Ascending aorta (tissue), 2 donors: ENCODE results near the gene EYA4. TPM values are rescaled to one million over a fixed set of nuclear protein-coding genes. Genes with fewer than 3 reads are reported as not detected.

ENCODE experiments used
- DNase-seq, 2 donors: peaks; one replicate each; pipeline ENCODE4 v3.0.0-alpha.2; 2019; ENCODE audit warnings: low spot score in 2 of 2
- H3K27ac ChIP-seq, 2 donors: fragments of 200-600 bp; sonication (generic); one replicate each; pipeline ENCODE4 v1.5.1; 2016 to 2017; ENCODE audit warnings: mild to moderate bottlenecking in 1 of 2
- H3K27me3 ChIP-seq: fragments of 200-600 bp; sonication (generic); one replicate; pipeline ENCODE4 v1.5.1; 2017
- H3K36me3 ChIP-seq, 2 donors: fragments of 200-600 bp; sonication (generic); one replicate each; pipeline ENCODE4 v1.5.1; 2016
- H3K4me1 ChIP-seq, 2 donors: fragments of 200-600 bp; sonication (generic); one replicate each; pipeline ENCODE4 v1.5.1; 2016 to 2017; ENCODE audit warnings: mild to moderate bottlenecking in 1 of 2
- H3K4me3 ChIP-seq, 2 donors: fragments of 200-600 bp; sonication (generic); one replicate each; pipeline ENCODE4 v1.5.1; 2016 to 2017; ENCODE audit warnings: mild to moderate bottlenecking in 1 of 2
- H3K9me3 ChIP-seq, 2 donors: fragments of 200-600 bp; sonication (generic); one replicate each; pipeline ENCODE4 v1.5.1; 2016
- intact Hi-C: fragments of 100-400 bp; cut with DNase I; formaldehyde crosslinking; loops from one replicate; pipeline ENCODE4 v1.15.1; 2023
- total RNA-seq: library from RNA; depleted of rRNA; stranded (reverse); fragments of >200 nt; gene quantifications from one replicate; pipeline ENCODE4 v1.1.0, GENCODE V29; 2016
- TF ChIP-seq, protein P1 (sequence below), 3 experiments: fragments of 200-600 bp in 2 of 3; fragments of 450-650 bp in 1 of 3; sonication (generic) in 2 of 3; IDR thresholded peaks; one replicate each; pipeline ENCODE4 v1.5.1; 2016 to 2019; ENCODE audit warnings: antibody characterized with exemption in 3 of 3, mild to moderate bottlenecking in 1 of 3, moderate library complexity in 1 of 3

EYA4 gene
- total RNA-seq, 1 donor from 2014 or later, result 6.2 TPM

DNA sequence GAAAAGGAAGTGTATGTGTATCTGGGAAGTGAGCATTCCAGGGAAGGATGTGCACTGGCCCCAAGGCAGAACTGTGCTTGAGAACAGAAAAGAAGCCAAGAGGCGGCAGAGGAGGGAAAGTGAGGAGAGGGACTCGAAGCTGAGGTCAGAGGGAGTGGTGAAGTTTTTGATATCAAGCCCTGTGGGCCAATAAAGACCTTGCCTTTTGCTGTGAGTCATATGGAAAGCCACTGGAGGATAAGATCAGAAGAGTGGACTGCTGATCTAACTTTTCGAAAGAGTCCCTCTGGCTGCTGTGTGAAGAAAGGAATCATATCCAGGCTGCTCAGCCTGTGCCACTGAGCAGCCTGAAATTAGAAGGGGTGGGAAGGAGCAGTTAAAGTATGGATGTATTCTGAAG lies 99.4 kb downstream of the EYA4 start:
- Histone ChIP-seq H3K36me3 (no peaks in the 10 kb centered on the region), H3K4me1 (no peaks in the 10 kb centered on the region), H3K27ac (no peak overlapping the region), H3K27me3 (no peaks in the 10 kb centered on the region), H3K4me3 (no peak overlapping the region), H3K9me3 (no peaks in the 10 kb centered on the region)
- intact Hi-C loops, result no loop called here
- TF ChIP-seq, protein P1, sequence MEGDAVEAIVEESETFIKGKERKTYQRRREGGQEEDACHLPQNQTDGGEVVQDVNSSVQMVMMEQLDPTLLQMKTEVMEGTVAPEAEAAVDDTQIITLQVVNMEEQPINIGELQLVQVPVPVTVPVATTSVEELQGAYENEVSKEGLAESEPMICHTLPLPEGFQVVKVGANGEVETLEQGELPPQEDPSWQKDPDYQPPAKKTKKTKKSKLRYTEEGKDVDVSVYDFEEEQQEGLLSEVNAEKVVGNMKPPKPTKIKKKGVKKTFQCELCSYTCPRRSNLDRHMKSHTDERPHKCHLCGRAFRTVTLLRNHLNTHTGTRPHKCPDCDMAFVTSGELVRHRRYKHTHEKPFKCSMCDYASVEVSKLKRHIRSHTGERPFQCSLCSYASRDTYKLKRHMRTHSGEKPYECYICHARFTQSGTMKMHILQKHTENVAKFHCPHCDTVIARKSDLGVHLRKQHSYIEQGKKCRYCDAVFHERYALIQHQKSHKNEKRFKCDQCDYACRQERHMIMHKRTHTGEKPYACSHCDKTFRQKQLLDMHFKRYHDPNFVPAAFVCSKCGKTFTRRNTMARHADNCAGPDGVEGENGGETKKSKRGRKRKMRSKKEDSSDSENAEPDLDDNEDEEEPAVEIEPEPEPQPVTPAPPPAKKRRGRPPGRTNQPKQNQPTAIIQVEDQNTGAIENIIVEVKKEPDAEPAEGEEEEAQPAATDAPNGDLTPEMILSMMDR (IDR thresholded peaks at IDR 0.05), result no peak
- no peak for DNase-seq

DNA sequence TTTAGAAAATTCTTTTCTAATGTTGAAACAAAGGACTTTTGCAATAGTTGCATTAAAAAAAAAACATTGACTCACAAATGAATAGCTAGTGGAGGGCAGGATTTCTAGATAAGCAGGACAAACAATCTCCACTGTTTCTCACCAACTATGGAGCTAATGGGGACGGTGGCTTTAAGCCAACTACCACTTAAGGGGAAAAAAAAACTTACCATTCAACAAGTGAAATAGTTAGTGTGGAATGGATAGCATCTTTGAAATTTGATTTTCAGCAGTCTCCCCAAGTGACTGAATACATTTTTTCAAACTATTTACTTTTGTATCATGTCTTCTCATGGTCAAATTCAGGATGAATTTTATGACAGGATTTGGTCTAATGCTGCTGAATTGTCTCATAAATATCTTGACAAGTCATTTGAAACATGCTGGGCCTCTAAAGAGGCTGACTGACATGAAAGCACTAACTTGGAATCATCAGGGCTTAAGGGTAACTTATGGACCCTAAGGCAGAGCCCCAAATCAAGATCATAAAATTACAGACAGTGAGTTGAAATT lies 100.5 kb downstream of the EYA4 start:
- Histone ChIP-seq H3K9me3 (no peaks in the 10 kb centered on the region), H3K4me1 (no peaks in the 10 kb centered on the region), H3K36me3 (no peaks in the 10 kb centered on the region), H3K27me3 (no peaks in the 10 kb centered on the region), H3K4me3 (no peak overlapping the region), H3K27ac (no peak overlapping the region)
- TF ChIP-seq, protein P1 (IDR thresholded peaks at IDR 0.05), result no peak
- intact Hi-C loops, result no loop called here
- DNase-seq, result no peak

DNA sequence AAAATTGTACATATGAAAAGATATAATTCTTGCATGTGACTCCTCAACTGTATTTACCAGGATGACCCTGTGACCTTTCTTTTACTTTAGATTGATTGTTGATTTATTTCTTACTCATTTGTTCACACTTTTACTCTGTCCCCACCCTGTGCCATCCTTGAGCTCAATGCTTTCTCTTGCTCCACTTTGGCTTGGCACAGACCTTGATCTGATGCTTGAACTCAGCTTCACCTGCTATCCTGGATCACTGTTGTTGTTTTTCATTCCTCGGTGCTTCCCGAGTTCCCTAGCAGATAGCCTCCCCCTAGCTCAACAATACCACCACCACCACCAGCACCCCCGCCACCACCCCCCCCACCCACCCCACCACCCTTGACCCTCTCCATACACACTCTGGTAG lies 102.1 kb downstream of the EYA4 start:
- H3K36me3 ChIP-seq, result no peaks in the 10 kb centered on the region
- no peak overlapping the region for H3K27ac ChIP-seq
- DNase-seq, result no peak
- intact Hi-C loops, result no loop called here
- TF ChIP-seq, protein P1 (IDR thresholded peaks at IDR 0.05), result no peak
- H3K27me3 ChIP-seq, result no peaks in the 10 kb centered on the region
- no peaks in the 10 kb centered on the region for H3K9me3 ChIP-seq
- H3K4me3 ChIP-seq, result no peak overlapping the region
- no peaks in the 10 kb centered on the region for H3K4me1 ChIP-seq

DNA sequence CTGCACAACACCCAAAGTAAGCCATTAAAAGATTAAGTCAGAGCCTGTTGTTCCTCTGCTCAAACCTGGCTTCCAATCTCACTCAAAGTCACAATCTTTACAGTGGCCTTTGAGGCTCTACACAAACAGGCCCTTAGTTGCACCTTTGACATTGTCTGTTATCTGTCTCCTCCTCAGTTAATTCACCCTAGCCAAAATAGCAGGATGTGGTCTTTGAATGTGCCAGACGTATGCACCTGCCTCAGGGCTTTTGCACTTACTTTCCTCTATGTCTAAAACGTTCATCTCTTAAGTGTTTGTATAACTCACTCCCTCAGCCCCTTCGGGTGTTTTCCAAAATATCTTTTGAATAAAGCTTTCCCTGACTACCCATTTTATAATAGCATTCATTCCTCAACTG lies 107.7 kb downstream of the EYA4 start:
- TF ChIP-seq, protein P1 (IDR thresholded peaks at IDR 0.05), result no peak
- no peaks in the 10 kb centered on the region for H3K36me3 ChIP-seq
- H3K27ac ChIP-seq, result no peak overlapping the region
- no peaks in the 10 kb centered on the region for H3K4me1 ChIP-seq
- DNase-seq, result no peak
- H3K4me3 ChIP-seq, result no peak overlapping the region
- intact Hi-C loops, result no loop called here
- H3K27me3 ChIP-seq, result no peaks in the 10 kb centered on the region
- H3K9me3 ChIP-seq, result no peaks in the 10 kb centered on the region

- TF ChIP-seq, protein P1 (IDR thresholded peaks at IDR 0.05), result no peak
- no peaks in the 10 kb centered on the region for H3K36me3 ChIP-seq
- H3K27me3 ChIP-seq, result no peaks in the 10 kb centered on the region
- H3K4me1 ChIP-seq, result no peaks in the 10 kb centered on the region
- H3K9me3 ChIP-seq, result no peaks in the 10 kb centered on the region
- intact Hi-C loops, result no loop called here
- no peak overlapping the region for H3K4me3 ChIP-seq
- DNase-seq, result no peak
- no peak overlapping the region for H3K27ac ChIP-seq
These were observed 109.8 kb downstream of the EYA4 start for GRCh38 chr6:133350928-133351327.

- Histone ChIP-seq H3K4me1 (no peaks in the 10 kb centered on the region), H3K36me3 (no peaks in the 10 kb centered on the region), H3K4me3 (no peak overlapping the region), H3K27ac (no peak overlapping the region), H3K27me3 (no peaks in the 10 kb centered on the region), H3K9me3 (no peaks in the 10 kb centered on the region)
- intact Hi-C loops, result no loop called here
- DNase-seq, result no peak
- TF ChIP-seq, protein P1 (IDR thresholded peaks at IDR 0.05), result no peak
These were observed 110.9 kb downstream of the EYA4 start for GRCh38 chr6:133352046-133352445.
